ENCODE data around the gene HSFX4.
"Not testable (repeated sequence)": the region's sequence is repeated elsewhere in the genome, so short reads cannot be mapped to it uniquely, and the experiment has no call there.

The HSFX4 gene

GRCh38 chrX:149916745-149917392, 12.5 kb upstream of the HSFX4 start:
- Histone ChIP-seq H3K4me1 (no peaks in the 10 kb centered on the region), H3K27ac (no peak overlapping the region), H3K79me2 (no peaks in the 10 kb centered on the region), H3K4me3 (ENCODE audit: low read depth, low read length) (no peak overlapping the region), H3K9me3 (ENCODE audit: control insufficient read depth, low read length) (no peaks in the 10 kb centered on the region), H3K36me3 (ENCODE audit: control insufficient read depth, insufficient read depth, low read length) (no peaks in the 10 kb centered on the region), H2AFZ (no peak overlapping the region), H3K4me2 (ENCODE audit: low read length) (no peak overlapping the region), H3K9ac (no peak overlapping the region), H3K27me3 (ENCODE audit: control insufficient read depth, insufficient read depth, low read length) (no peaks in the 10 kb centered on the region)
- TF ChIP-seq CTCF (IDR thresholded peaks at IDR 0.05) = no peak

GRCh38 chrX:149923836-149924235, 5.5 kb upstream of the HSFX4 start:
- H3K4me3 ChIP-seq (ENCODE audit: low read depth, low read length); H3K36me3 ChIP-seq (ENCODE audit: control insufficient read depth, insufficient read depth, low read length); H3K27ac ChIP-seq; H3K4me2 ChIP-seq (ENCODE audit: low read length); H3K9me3 ChIP-seq (ENCODE audit: control insufficient read depth, low read length); H2AFZ ChIP-seq; H3K4me1 ChIP-seq; H3K79me2 ChIP-seq; H3K9ac ChIP-seq; H3K27me3 ChIP-seq (ENCODE audit: control insufficient read depth, insufficient read depth, low read length): not testable (repeated sequence)

- H3K4me1 ChIP-seq; H3K27ac ChIP-seq; H2AFZ ChIP-seq; H3K9me3 ChIP-seq (ENCODE audit: control insufficient read depth, low read length); H3K27me3 ChIP-seq (ENCODE audit: control insufficient read depth, insufficient read depth, low read length); H3K9ac ChIP-seq; H3K79me2 ChIP-seq; H3K36me3 ChIP-seq (ENCODE audit: control insufficient read depth, insufficient read depth, low read length); H3K4me2 ChIP-seq (ENCODE audit: low read length); H3K4me3 ChIP-seq (ENCODE audit: low read depth, low read length): not testable (repeated sequence)
Observed at GRCh38 chrX:149924434-149924833, 4.9 kb upstream of the HSFX4 start.

- not testable (repeated sequence) for H3K9ac ChIP-seq; H3K27me3 ChIP-seq (ENCODE audit: control insufficient read depth, insufficient read depth, low read length); H3K4me1 ChIP-seq; H3K36me3 ChIP-seq (ENCODE audit: control insufficient read depth, insufficient read depth, low read length); H3K79me2 ChIP-seq; H2AFZ ChIP-seq; H3K9me3 ChIP-seq (ENCODE audit: control insufficient read depth, low read length); H3K4me3 ChIP-seq (ENCODE audit: low read depth, low read length); H3K27ac ChIP-seq; H3K4me2 ChIP-seq (ENCODE audit: low read length)
Observed at GRCh38 chrX:149927245-149927963, 2.0 kb upstream of the HSFX4 start.

- not testable (repeated sequence) for H3K27ac ChIP-seq; H3K4me1 ChIP-seq; H2AFZ ChIP-seq; H3K4me3 ChIP-seq (ENCODE audit: low read depth, low read length); H3K9ac ChIP-seq; H3K36me3 ChIP-seq (ENCODE audit: control insufficient read depth, insufficient read depth, low read length); H3K4me2 ChIP-seq (ENCODE audit: low read length); H3K79me2 ChIP-seq; H3K27me3 ChIP-seq (ENCODE audit: control insufficient read depth, insufficient read depth, low read length); H3K9me3 ChIP-seq (ENCODE audit: control insufficient read depth, low read length)
Observed at GRCh38 chrX:149927964-149928258, 1.5 kb upstream of the HSFX4 start.

GRCh38 chrX:149928635-149929034, 738 bp upstream of the HSFX4 start:
- not testable (repeated sequence) for H3K79me2 ChIP-seq; H3K4me1 ChIP-seq; H3K27me3 ChIP-seq (ENCODE audit: control insufficient read depth, insufficient read depth, low read length); H3K9ac ChIP-seq; H3K36me3 ChIP-seq (ENCODE audit: control insufficient read depth, insufficient read depth, low read length); H3K4me2 ChIP-seq (ENCODE audit: low read length); H3K4me3 ChIP-seq (ENCODE audit: low read depth, low read length); H2AFZ ChIP-seq; H3K27ac ChIP-seq; H3K9me3 ChIP-seq (ENCODE audit: control insufficient read depth, low read length)

GRCh38 chrX:149931355-149931754, 2.0 kb downstream of the HSFX4 start:
- not testable (repeated sequence) for H3K4me2 ChIP-seq (ENCODE audit: low read length)

GRCh38 chrX:149932150-149932549, 2.8 kb downstream of the HSFX4 start:
- H3K9ac ChIP-seq; H3K79me2 ChIP-seq; H3K4me2 ChIP-seq (ENCODE audit: low read length); H3K27me3 ChIP-seq (ENCODE audit: control insufficient read depth, insufficient read depth, low read length); H2AFZ ChIP-seq; H3K9me3 ChIP-seq (ENCODE audit: control insufficient read depth, low read length); H3K4me1 ChIP-seq; H3K36me3 ChIP-seq (ENCODE audit: control insufficient read depth, insufficient read depth, low read length); H3K4me3 ChIP-seq (ENCODE audit: low read depth, low read length); H3K27ac ChIP-seq: not testable (repeated sequence)

More at GRCh38 chrX:149931355-149931754, 2.0 kb downstream of the HSFX4 start:
- H3K9ac ChIP-seq; H3K27ac ChIP-seq; H3K4me3 ChIP-seq (ENCODE audit: low read depth, low read length); H2AFZ ChIP-seq; H3K4me1 ChIP-seq; H3K36me3 ChIP-seq (ENCODE audit: control insufficient read depth, insufficient read depth, low read length); H3K9me3 ChIP-seq (ENCODE audit: control insufficient read depth, low read length); H3K79me2 ChIP-seq; H3K27me3 ChIP-seq (ENCODE audit: control insufficient read depth, insufficient read depth, low read length): not testable (repeated sequence)

- not testable (repeated sequence) for H3K27ac ChIP-seq; H3K4me1 ChIP-seq; H3K4me3 ChIP-seq (ENCODE audit: low read depth, low read length)
Observed at GRCh38 chrX:149932970-149933369, 3.6 kb downstream of the HSFX4 start.

GRCh38 chrX:149933547-149933946, 4.2 kb downstream of the HSFX4 start:
- H3K27me3 ChIP-seq (ENCODE audit: control insufficient read depth, insufficient read depth, low read length); H3K4me3 ChIP-seq (ENCODE audit: low read depth, low read length); H3K4me2 ChIP-seq (ENCODE audit: low read length); H3K9me3 ChIP-seq (ENCODE audit: control insufficient read depth, low read length); H3K79me2 ChIP-seq; H3K27ac ChIP-seq; H3K36me3 ChIP-seq (ENCODE audit: control insufficient read depth, insufficient read depth, low read length); H3K9ac ChIP-seq; H3K4me1 ChIP-seq; H2AFZ ChIP-seq: not testable (repeated sequence)

More at GRCh38 chrX:149932970-149933369, 3.6 kb downstream of the HSFX4 start:
- H3K9ac ChIP-seq; H3K4me2 ChIP-seq (ENCODE audit: low read length); H2AFZ ChIP-seq; H3K27me3 ChIP-seq (ENCODE audit: control insufficient read depth, insufficient read depth, low read length); H3K79me2 ChIP-seq; H3K9me3 ChIP-seq (ENCODE audit: control insufficient read depth, low read length); H3K36me3 ChIP-seq (ENCODE audit: control insufficient read depth, insufficient read depth, low read length): not testable (repeated sequence)
